CD14-positive monocyte (primary cell): ENCODE data around the gene SGCB. TPM values are rescaled to one million over a fixed set of nuclear protein-coding genes. Genes with fewer than 3 reads are reported as not detected.

Source experiments
- DNase-seq, 3 donors: peaks; one replicate each; pipeline ENCODE4 v3.0.0-alpha.2; 2011 to 2022
- H2AFZ ChIP-seq: 2 replicates; pipeline ENCODE4 v1.6.0; 2012; ENCODE audit warnings: mild to moderate bottlenecking, low read depth, low read length, inconsistent platforms; ENCODE audit not compliant: insufficient read depth, poor library complexity, severe bottlenecking
- H3K27ac ChIP-seq, 2 donors: 1 replicate in 1 of 2; 2 replicates in 1 of 2; pipeline ENCODE4 v1.5.1; 2012 to 2013; ENCODE audit warnings: low read length in 2 of 2, control low read depth in 1 of 2, inconsistent platforms in 1 of 2, low read depth in 1 of 2, mild to moderate bottlenecking in 1 of 2
- H3K27me3 ChIP-seq, 2 donors: one replicate each; pipeline versions ENCODE4 v1.6.0 to v1.6.1; 2011 to 2013; ENCODE audit warnings: low read length in 2 of 2; ENCODE audit not compliant: control insufficient read depth in 2 of 2, insufficient read depth in 2 of 2
- H3K36me3 ChIP-seq, 2 donors: replicated peaks in 1 of 2; 1 replicate in 1 of 2; 2 replicates in 1 of 2; pipeline versions ENCODE4 v1.5.1 to v1.6.1; 2012 to 2013; ENCODE audit warnings: low read length in 2 of 2, control low read depth in 1 of 2, inconsistent platforms in 1 of 2, mild to moderate bottlenecking in 1 of 2; ENCODE audit not compliant: insufficient read depth in 2 of 2, control insufficient read depth in 1 of 2
- H3K4me1 ChIP-seq, 2 donors: 1 replicate in 1 of 2; 2 replicates in 1 of 2; pipeline versions ENCODE4 v1.5.1 to v1.6.1; 2012 to 2013; ENCODE audit warnings: low read length in 2 of 2, control low read depth in 1 of 2, inconsistent platforms in 1 of 2, mild to moderate bottlenecking in 1 of 2, moderate library complexity in 1 of 2; ENCODE audit not compliant: insufficient read depth in 2 of 2, control insufficient read depth in 1 of 2
- H3K4me2 ChIP-seq: replicated peaks from 2 replicates; pipeline ENCODE3; 2012; ENCODE audit warnings: low read length, moderate library complexity, mild to moderate bottlenecking; ENCODE audit not compliant: poor library complexity, severe bottlenecking; ENCODE audit errors: extremely low read depth
- H3K4me3 ChIP-seq, 3 experiments: fragments of 200-600 bp in 1 of 3; sonication (generic) in 1 of 3; replicated peaks in 1 of 3; 1 replicate in 2 of 3; 2 replicates in 1 of 3; pipeline ENCODE4 v1.5.1; 2011 to 2013; ENCODE audit warnings: low read length in 3 of 3, mild to moderate bottlenecking in 3 of 3, control low read depth in 2 of 3, low read depth in 2 of 3, inconsistent platforms in 1 of 3, moderate library complexity in 1 of 3
- H3K79me2 ChIP-seq: 2 replicates; pipeline ENCODE4 v1.6.0; 2012; ENCODE audit warnings: mild to moderate bottlenecking, control low read depth, inconsistent platforms, low read length, moderate library complexity; ENCODE audit not compliant: insufficient read depth
- H3K9ac ChIP-seq: 2 replicates; pipeline ENCODE4 v1.6.0; 2017; ENCODE audit warnings: low read length, mild to moderate bottlenecking; ENCODE audit not compliant: insufficient read depth, poor library complexity, severe bottlenecking
- H3K9me3 ChIP-seq, 2 donors: replicated peaks in 1 of 2; 1 replicate in 1 of 2; 2 replicates in 1 of 2; pipeline versions ENCODE4 v1.5.1 to v1.6.1; 2012 to 2013; ENCODE audit warnings: low read length in 2 of 2, control low read depth in 1 of 2; ENCODE audit not compliant: control insufficient read depth in 1 of 2, insufficient read depth in 1 of 2
- H4K20me1 ChIP-seq: 2 replicates; pipeline ENCODE4 v1.6.0; 2012; ENCODE audit warnings: mild to moderate bottlenecking, low read length, control low read depth, moderate library complexity; ENCODE audit not compliant: insufficient read depth
- H3K27ac Mint-ChIP-seq, 7 donors: one replicate each; pipeline ENCODE4 v1.8.0; 2020; ENCODE audit warnings: mild to moderate bottlenecking in 7 of 7, mixed read lengths in 7 of 7, moderate library complexity in 6 of 7, inconsistent platforms in 2 of 7
- H3K27me3 Mint-ChIP-seq, 3 donors: one replicate each; pipeline ENCODE4 v1.8.0; 2021 to 2022; ENCODE audit warnings: low read depth in 3 of 3, mild to moderate bottlenecking in 3 of 3, mixed read lengths in 3 of 3, moderate library complexity in 3 of 3, inconsistent platforms in 1 of 3
- H3K36me3 Mint-ChIP-seq, 2 donors: one replicate each; pipeline ENCODE4 v1.8.0; 2020; ENCODE audit warnings: mixed read lengths in 2 of 2, inconsistent platforms in 1 of 2, mild to moderate bottlenecking in 1 of 2
- H3K4me1 Mint-ChIP-seq: one replicate; pipeline ENCODE4 v1.8.0; 2020; ENCODE audit warnings: mild to moderate bottlenecking, mixed read lengths
- H3K4me3 Mint-ChIP-seq, 2 donors: one replicate each; pipeline ENCODE4 v1.8.0; 2020; ENCODE audit warnings: mild to moderate bottlenecking in 2 of 2, mixed read lengths in 2 of 2, moderate library complexity in 1 of 2
- H3K9me3 Mint-ChIP-seq, 7 donors: one replicate each; pipeline ENCODE4 v1.8.0; 2020 to 2022; ENCODE audit warnings: mixed read lengths in 7 of 7, mild to moderate bottlenecking in 6 of 7, moderate library complexity in 6 of 7, inconsistent platforms in 2 of 7
- WGBS: methylation state at CpG from one replicate; pipeline ENCODE4 v1.1.5; 2013; ENCODE audit warnings: missing lambda C conversion rate; ENCODE audit not compliant: insufficient coverage; 5-methylcytosine and 5-hydroxymethylcytosine counted together
- intact Hi-C, 2 donors: fragments of 100-400 bp; cut with micrococcal nuclease; formaldehyde crosslinking; loops; one replicate each; pipeline versions ENCODE4 v1.15.0 to v1.15.1; 2023
- polyA plus RNA-seq, 3 donors: library from polyadenylated mRNA; depleted of rRNA in 1 of 3; unstranded in 2 of 3; stranded (reverse) in 1 of 3; fragments of 300-500 nt in 2 of 3; fragments of >200 nt in 1 of 3; fragmentation: Illumina TruSeq in 2 of 3; gene quantifications; 1 replicate in 2 of 3; 2 replicates in 1 of 3; pipeline ENCODE4 v1.2.3, GENCODE V29; 2012 to 2021
- TF ChIP-seq, protein P1 (sequence below): fragments of 200-600 bp; IDR thresholded peaks from one replicate; pipeline ENCODE4 v1.8.0; 2022; ENCODE audit warnings: antibody characterized with exemption, mild to moderate bottlenecking

Gene SGCB
- polyA plus RNA-seq, 3 donors = 0.77 to 0.96 (median 0.95) TPM

- H3K9me3 ChIP-seq = no peaks in the 10 kb centered on the region
- intact Hi-C loops = no loop called here
- no peaks in the 10 kb centered on the region for H3K79me2 ChIP-seq
- peaks cover 39 to 74% of the 10 kb centered on the region in 2 donors for H3K27me3 ChIP-seq
- Mint-ChIP-seq H3K4me3 (peak overlapping the region in 1 of 2 donors; percentile 17), H3K27me3 (peaks cover 30 to 63% (median 53%) of the 10 kb centered on the region in 3 donors), H3K9me3 (peaks cover 0 to 10% (median 3%) of the 10 kb centered on the region in 7 donors), H3K4me1 (peaks cover 26% of the 10 kb centered on the region), H3K36me3 (no peaks in the 10 kb centered on the region), H3K27ac (no peak overlapping the region)
- TF ChIP-seq, protein P1, sequence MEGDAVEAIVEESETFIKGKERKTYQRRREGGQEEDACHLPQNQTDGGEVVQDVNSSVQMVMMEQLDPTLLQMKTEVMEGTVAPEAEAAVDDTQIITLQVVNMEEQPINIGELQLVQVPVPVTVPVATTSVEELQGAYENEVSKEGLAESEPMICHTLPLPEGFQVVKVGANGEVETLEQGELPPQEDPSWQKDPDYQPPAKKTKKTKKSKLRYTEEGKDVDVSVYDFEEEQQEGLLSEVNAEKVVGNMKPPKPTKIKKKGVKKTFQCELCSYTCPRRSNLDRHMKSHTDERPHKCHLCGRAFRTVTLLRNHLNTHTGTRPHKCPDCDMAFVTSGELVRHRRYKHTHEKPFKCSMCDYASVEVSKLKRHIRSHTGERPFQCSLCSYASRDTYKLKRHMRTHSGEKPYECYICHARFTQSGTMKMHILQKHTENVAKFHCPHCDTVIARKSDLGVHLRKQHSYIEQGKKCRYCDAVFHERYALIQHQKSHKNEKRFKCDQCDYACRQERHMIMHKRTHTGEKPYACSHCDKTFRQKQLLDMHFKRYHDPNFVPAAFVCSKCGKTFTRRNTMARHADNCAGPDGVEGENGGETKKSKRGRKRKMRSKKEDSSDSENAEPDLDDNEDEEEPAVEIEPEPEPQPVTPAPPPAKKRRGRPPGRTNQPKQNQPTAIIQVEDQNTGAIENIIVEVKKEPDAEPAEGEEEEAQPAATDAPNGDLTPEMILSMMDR = no peak
- H3K4me2 ChIP-seq = no peak overlapping the region
- no peaks in the 10 kb centered on the region for H3K36me3 ChIP-seq
- H4K20me1 ChIP-seq = no peaks in the 10 kb centered on the region
- WGBS = 74% methylated on average over 3 of the region's 5 CpGs
- no peak overlapping the region for H3K4me3 ChIP-seq
- no peak overlapping the region for H3K9ac ChIP-seq
- no peak overlapping the region for H2AFZ ChIP-seq
- H3K4me1 ChIP-seq = peaks cover 19 to 25% of the 10 kb centered on the region in 2 donors
- H3K27ac ChIP-seq = no peak overlapping the region
- DNase-seq = no peak
Observed at GRCh38 chr4:52049266-52049665, 11.2 kb upstream of the SGCB start.

DNA sequence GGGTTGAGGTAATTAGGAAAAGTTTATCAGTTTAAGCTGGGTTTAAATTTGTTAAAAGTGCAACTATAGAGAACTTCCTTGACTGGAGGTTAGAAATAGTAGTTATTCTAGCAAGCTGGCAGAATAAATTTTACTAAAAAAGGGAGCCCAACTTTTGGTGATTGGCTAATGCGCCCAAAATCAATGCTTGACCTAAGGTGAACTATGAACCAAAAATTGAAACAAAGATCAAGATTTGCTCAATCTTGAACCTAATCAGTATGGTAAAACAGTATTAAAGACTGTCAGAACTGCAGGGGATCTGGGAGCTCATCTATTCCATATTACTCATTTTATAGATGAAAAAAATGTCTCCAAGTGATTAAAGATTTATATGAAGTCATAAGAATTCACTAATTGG lies 6.9 kb upstream of the SGCB start:
- no peak overlapping the region for H3K27ac ChIP-seq
- peaks cover 19 to 64% (median 38%) of the 10 kb centered on the region in 3 donors for H3K27me3 Mint-ChIP-seq
- no peak overlapping the region for H2AFZ ChIP-seq
- H4K20me1 ChIP-seq = no peaks in the 10 kb centered on the region
- no peaks in the 10 kb centered on the region for H3K36me3 Mint-ChIP-seq
- H3K4me1 ChIP-seq = no peaks in the 10 kb centered on the region
- TF ChIP-seq, protein P1 = no peak
- 100% methylated on average over 1 of the region's 1 CpG for WGBS
- H3K36me3 ChIP-seq = no peaks in the 10 kb centered on the region
- no peaks in the 10 kb centered on the region for H3K79me2 ChIP-seq
- intact Hi-C loops = no loop called here
- no peak overlapping the region for H3K4me3 ChIP-seq
- H3K9me3 ChIP-seq = no peaks in the 10 kb centered on the region
- H3K4me1 Mint-ChIP-seq = no peaks in the 10 kb centered on the region
- DNase-seq = no peak
- no peak overlapping the region for H3K9ac ChIP-seq
- H3K4me3 Mint-ChIP-seq = no peak overlapping the region
- H3K9me3 Mint-ChIP-seq = peaks cover 0 to 10% (median 2%) of the 10 kb centered on the region in 7 donors
- H3K27me3 ChIP-seq = peaks cover 53 to 74% of the 10 kb centered on the region in 2 donors
- no peak overlapping the region for H3K27ac Mint-ChIP-seq
- no peak overlapping the region for H3K4me2 ChIP-seq
